Testis (tissue), 2 donors: ENCODE measurements around the gene PCBP3.

Experiments
- POLR2A ChIP-seq: fragments of 450-650 bp; IDR thresholded peaks from one replicate; pipeline ENCODE4 v1.6.1; 2017; ENCODE audit warnings: antibody characterized with exemption, mild to moderate bottlenecking, moderate library complexity
- TF ChIP-seq, protein P1 (sequence below), 3 experiments: fragments of 450-650 bp in 2 of 3; fragments of 200-600 bp in 1 of 3; sonication (generic) in 1 of 3; IDR thresholded peaks; one replicate each; pipeline ENCODE4 v1.5.1; 2016 to 2019; ENCODE audit warnings: antibody characterized with exemption in 3 of 3, mild to moderate bottlenecking in 2 of 3, moderate library complexity in 1 of 3

DNA sequence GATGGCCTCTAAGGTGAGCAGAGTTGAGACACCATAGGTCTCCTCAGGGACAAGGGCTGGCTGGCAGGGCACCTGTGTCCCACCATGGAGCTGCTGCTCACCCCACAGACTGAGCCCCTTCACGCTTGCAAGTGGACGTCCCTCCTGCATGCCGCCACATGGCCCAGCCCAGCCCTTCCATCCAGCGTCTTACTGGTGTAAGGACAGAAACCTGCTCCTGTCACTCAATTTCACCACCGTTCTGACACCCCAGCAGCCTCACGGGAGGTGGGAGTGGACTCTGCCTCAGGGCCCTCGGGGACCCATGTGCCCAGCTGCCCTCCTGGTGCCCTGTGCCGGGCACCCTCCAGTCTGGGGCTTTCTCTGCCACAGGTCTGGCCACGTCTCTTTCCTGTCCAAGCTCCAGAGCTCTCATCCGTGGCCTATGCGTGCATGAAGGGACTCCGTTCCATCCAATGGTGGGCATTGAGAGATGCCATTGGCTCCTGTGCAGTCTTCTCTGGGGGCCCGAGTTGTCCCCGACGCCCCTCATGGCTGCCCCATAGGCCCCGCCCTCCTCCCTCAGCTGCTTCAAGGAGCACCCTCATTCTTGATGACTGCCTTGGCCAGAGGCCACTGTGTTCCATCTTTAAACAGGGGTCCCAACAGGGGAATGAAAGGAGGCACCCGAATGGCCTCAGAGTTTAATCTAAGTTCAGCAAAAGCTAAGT lies 295.4 kb downstream of the PCBP3 start:
- no peak for TF ChIP-seq POLR2A
- TF ChIP-seq, protein P1, sequence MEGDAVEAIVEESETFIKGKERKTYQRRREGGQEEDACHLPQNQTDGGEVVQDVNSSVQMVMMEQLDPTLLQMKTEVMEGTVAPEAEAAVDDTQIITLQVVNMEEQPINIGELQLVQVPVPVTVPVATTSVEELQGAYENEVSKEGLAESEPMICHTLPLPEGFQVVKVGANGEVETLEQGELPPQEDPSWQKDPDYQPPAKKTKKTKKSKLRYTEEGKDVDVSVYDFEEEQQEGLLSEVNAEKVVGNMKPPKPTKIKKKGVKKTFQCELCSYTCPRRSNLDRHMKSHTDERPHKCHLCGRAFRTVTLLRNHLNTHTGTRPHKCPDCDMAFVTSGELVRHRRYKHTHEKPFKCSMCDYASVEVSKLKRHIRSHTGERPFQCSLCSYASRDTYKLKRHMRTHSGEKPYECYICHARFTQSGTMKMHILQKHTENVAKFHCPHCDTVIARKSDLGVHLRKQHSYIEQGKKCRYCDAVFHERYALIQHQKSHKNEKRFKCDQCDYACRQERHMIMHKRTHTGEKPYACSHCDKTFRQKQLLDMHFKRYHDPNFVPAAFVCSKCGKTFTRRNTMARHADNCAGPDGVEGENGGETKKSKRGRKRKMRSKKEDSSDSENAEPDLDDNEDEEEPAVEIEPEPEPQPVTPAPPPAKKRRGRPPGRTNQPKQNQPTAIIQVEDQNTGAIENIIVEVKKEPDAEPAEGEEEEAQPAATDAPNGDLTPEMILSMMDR (IDR thresholded peaks at IDR 0.05): no peak
